DND-41 (cell line): ENCODE measurements around the gene TMEM248.

Experiments used
- EZH2 ChIP-seq: IDR thresholded peaks from 3 replicates; pipeline ENCODE4 v1.6.1; 2012; ENCODE audit warnings: borderline replicate concordance, low read depth, mild to moderate bottlenecking, moderate library complexity, low read length, inconsistent platforms; ENCODE audit not compliant: severe bottlenecking
- TF ChIP-seq, protein P1 (sequence below): IDR thresholded peaks from 2 replicates; pipeline ENCODE4 v1.5.1; 2012; ENCODE audit warnings: borderline replicate concordance, low read length, moderate library complexity, mild to moderate bottlenecking; ENCODE audit not compliant: poor library complexity, severe bottlenecking; ENCODE audit errors: extremely low read depth

DNA sequence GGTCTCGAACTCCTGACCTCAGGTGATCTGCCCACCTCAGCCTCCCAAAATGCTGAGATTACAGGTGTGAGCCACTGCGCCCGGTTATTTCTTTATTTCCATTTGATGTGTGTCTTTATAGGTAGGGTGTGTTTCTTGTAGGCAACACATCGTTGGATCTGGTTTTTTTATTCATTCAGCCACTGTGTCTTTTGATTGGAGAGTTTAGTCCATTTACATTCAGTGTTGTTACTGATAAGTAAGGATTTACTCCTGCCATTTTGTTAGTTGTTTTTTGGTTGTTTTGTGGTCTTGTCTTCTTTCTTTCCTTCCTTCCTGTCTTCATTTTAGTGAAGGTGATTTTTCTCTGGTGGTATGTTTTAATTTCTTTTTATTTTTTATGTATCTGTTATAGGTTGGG, 16.9 kb downstream of the TMEM248 start:
- TF ChIP-seq, protein P1, sequence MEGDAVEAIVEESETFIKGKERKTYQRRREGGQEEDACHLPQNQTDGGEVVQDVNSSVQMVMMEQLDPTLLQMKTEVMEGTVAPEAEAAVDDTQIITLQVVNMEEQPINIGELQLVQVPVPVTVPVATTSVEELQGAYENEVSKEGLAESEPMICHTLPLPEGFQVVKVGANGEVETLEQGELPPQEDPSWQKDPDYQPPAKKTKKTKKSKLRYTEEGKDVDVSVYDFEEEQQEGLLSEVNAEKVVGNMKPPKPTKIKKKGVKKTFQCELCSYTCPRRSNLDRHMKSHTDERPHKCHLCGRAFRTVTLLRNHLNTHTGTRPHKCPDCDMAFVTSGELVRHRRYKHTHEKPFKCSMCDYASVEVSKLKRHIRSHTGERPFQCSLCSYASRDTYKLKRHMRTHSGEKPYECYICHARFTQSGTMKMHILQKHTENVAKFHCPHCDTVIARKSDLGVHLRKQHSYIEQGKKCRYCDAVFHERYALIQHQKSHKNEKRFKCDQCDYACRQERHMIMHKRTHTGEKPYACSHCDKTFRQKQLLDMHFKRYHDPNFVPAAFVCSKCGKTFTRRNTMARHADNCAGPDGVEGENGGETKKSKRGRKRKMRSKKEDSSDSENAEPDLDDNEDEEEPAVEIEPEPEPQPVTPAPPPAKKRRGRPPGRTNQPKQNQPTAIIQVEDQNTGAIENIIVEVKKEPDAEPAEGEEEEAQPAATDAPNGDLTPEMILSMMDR: no peak
- no peak for TF ChIP-seq EZH2
